HG03097 (cell line): ENCODE data around the gene SMIM9.
"Not testable (repeated sequence)": the region's sequence is repeated elsewhere in the genome, so short reads cannot be mapped to it uniquely, and the experiment has no call there.

Experiments used
- ATAC-seq: cut with Tn5 transposase; IDR thresholded peaks from one replicate; pipeline ENCODE4 v1.9.1; 2021; ENCODE audit not compliant: unreplicated experiment, low FRiP score

Gene SMIM9

GRCh38 chrX:154834562-154834961, at the start of gene SMIM9:
Gene SMIM9, minus strand, starts transcription at chrX:154834662. Its CDS starts 3,806 bp downstream, at chrX:154830856.
- no peak for ATAC-seq

- ATAC-seq = not testable (repeated sequence)
Measured at GRCh38 chrX:154884069-154884468, 49.6 kb upstream of the SMIM9 start.

GRCh38 chrX:154873329-154873728, 38.9 kb upstream of the SMIM9 start:
- no peak for ATAC-seq

GRCh38 chrX:154868522-154868921, 34.1 kb upstream of the SMIM9 start:
- ATAC-seq = not testable (repeated sequence)

- no peak for ATAC-seq
Measured at GRCh38 chrX:154855256-154855655, 20.8 kb upstream of the SMIM9 start.

GRCh38 chrX:154850957-154851611, 16.6 kb upstream of the SMIM9 start:
- ATAC-seq = no peak

- ATAC-seq = no peak
Measured at GRCh38 chrX:154840856-154841255, 6.4 kb upstream of the SMIM9 start.

- ATAC-seq = no peak
Measured at GRCh38 chrX:154836163-154836562, 1.7 kb upstream of the SMIM9 start.

GRCh38 chrX:154833746-154834274, 652 bp downstream of the SMIM9 start:
- no peak for ATAC-seq

GRCh38 chrX:154829926-154830442, 4.5 kb downstream of the SMIM9 start:
- ATAC-seq = no peak

- no peak for ATAC-seq
Measured at GRCh38 chrX:154829134-154829533, 5.3 kb downstream of the SMIM9 start.

GRCh38 chrX:154828016-154828408, 6.5 kb downstream of the SMIM9 start:
- no peak for ATAC-seq

- peak; percentile 85 for ATAC-seq
Measured at GRCh38 chrX:154827194-154828015, 7.1 kb downstream of the SMIM9 start.

GRCh38 chrX:154825586-154825985, 8.9 kb downstream of the SMIM9 start:
- not testable (repeated sequence) for ATAC-seq

GRCh38 chrX:154824638-154825037, 9.8 kb downstream of the SMIM9 start:
- no peak for ATAC-seq

- no peak for ATAC-seq
Measured at GRCh38 chrX:154822029-154822428, 12.4 kb downstream of the SMIM9 start.

- ATAC-seq = no peak
Measured at GRCh38 chrX:154821523-154821922, 12.9 kb downstream of the SMIM9 start.

- no peak for ATAC-seq
Measured at GRCh38 chrX:154819771-154820341, 14.6 kb downstream of the SMIM9 start.

GRCh38 chrX:154818916-154819770, 15.3 kb downstream of the SMIM9 start:
- ATAC-seq = no peak

GRCh38 chrX:154817048-154817618, 17.3 kb downstream of the SMIM9 start:
- not testable (repeated sequence) for ATAC-seq
